Right lobe of liver (tissue), 6 donors: ENCODE measurements around the gene ST8SIA2. TPM values are rescaled to one million over a fixed set of nuclear protein-coding genes. Genes with fewer than 3 reads are reported as not detected.

Experiments
- ATAC-seq, 4 donors: fragments of 200-7000 bp; cut with Tn5 transposase; one replicate each; pipeline ENCODE4 v1.9.1; 2020; ENCODE audit warnings: mild to moderate bottlenecking in 4 of 4, moderate library complexity in 4 of 4
- DNase-seq, 3 donors: peaks; one replicate each; pipeline ENCODE4 v3.0.0-alpha.2; 2020
- H3K27ac ChIP-seq, 3 donors: fragments of 200-600 bp; one replicate each; pipeline ENCODE4 v1.8.0; 2022
- H3K27me3 ChIP-seq, 2 donors: fragments of 200-600 bp; one replicate each; pipeline ENCODE4 v1.8.0; 2022
- H3K36me3 ChIP-seq, 4 donors: fragments of 200-600 bp; sonication (generic) in 1 of 4; one replicate each; pipeline versions ENCODE4 v1.5.1 to v1.8.0; 2017 to 2022; ENCODE audit warnings: control low read depth in 1 of 4
- H3K4me1 ChIP-seq, 4 donors: fragments of 200-600 bp; sonication (generic) in 1 of 4; one replicate each; pipeline versions ENCODE4 v1.5.1 to v1.8.0; 2017 to 2022; ENCODE audit warnings: control low read depth in 1 of 4
- H3K4me3 ChIP-seq, 3 donors: fragments of 200-600 bp; one replicate each; pipeline ENCODE4 v1.8.0; 2022
- H3K9me3 ChIP-seq, 4 donors: fragments of 200-600 bp; sonication (generic) in 1 of 4; one replicate each; pipeline versions ENCODE4 v1.5.1 to v1.8.0; 2017 to 2022; ENCODE audit warnings: control low read depth in 1 of 4
- POLR2A ChIP-seq: fragments of 450-650 bp; IDR thresholded peaks from one replicate; pipeline ENCODE4 v1.6.1; 2017; ENCODE audit warnings: antibody characterized with exemption, mild to moderate bottlenecking
- WGBS: methylation state at CpG from one replicate; pipeline ENCODE4 v1.1.6; 2018; ENCODE audit warnings: low coverage, low lambda C conversion rate; ENCODE audit not compliant: insufficient coverage; ENCODE audit errors: missing lambda C conversion rate; 5-methylcytosine and 5-hydroxymethylcytosine counted together
- intact Hi-C, 2 donors: fragments of 100-400 bp; cut with DNase I; formaldehyde crosslinking; loops; one replicate each; pipeline versions ENCODE4 v1.11.2 to v1.14.1; 2022
- total RNA-seq, 6 experiments: library from RNA; depleted of rRNA in 2 of 6; stranded (reverse); fragments of >200 nt in 2 of 6; fragmentation: NEBNext Ultra II Directional in 3 of 6; extraction: Animal tissue kit (Norgen Biotek cat#: 25700) in 3 of 6; gene quantifications; one replicate each; pipeline versions ENCODE4 v1.1.0 to v1.2.4, GENCODE V29; 2016 to 2023
- TF ChIP-seq, protein P1 (sequence below), 4 donors: fragments of 200-600 bp in 3 of 4; fragments of 450-650 bp in 1 of 4; IDR thresholded peaks; one replicate each; pipeline versions ENCODE4 v1.5.1 to v1.8.0; 2016 to 2022; ENCODE audit warnings: antibody characterized with exemption in 4 of 4, mild to moderate bottlenecking in 2 of 4
- donor health status: DM: no; HTN: yes; CAD: no.
- donor health status: DM: no; HTN: no; CAD: no.
- donor health status: DM: no; HTN: no; CAD: no.
- donor health status: DM: no; HTN: yes; CAD: no.
- donor health status: DM: no; HTN: yes; CAD: no.

The ST8SIA2 gene
- total RNA-seq, 6 experiments from 2014 or later, result not detected

DNA sequence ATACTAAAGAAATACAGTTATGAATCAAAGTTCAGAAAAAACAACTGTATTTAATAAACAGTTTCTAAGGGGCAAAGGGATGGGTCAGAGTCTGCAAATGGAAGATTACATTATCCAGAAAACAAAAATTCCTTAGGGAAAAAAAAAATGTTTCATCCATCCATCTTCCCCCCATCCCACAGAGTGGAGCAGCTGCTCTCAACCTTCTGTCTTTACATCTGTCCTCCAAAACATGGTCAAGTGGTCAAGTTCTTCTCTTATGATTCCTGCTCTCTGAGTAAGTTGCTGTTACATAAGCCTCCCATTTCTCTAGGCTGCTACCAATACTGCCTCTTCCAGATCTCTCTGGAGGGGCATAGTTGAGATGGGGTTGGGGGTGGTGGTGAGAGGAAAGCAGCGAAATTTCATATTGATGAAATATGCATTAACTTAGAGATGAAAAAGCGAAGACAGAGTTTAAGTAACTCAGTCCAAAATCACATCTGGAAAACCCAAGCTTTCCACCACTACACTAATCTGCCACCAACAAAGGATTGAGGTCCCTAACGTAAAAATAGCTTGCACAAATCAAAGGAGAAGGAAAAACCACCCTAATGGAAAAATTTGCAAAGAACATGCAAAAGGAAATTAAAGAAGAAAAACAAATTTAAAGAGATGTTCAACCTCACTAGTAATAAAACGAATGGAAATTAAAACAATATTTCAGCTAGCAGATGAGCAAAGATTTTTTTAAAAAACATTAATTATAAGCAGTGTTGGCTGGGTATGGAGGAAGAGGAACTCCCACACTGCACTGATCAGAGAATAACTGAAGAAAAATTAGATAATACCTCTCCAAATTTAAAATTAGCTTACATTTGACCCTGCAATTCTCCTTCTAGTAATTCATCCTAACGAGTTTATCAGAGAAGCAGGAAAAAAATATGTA lies 109.5 kb downstream of the ST8SIA2 start:
- intact Hi-C loops, result no loop called here
- Histone ChIP-seq H3K27ac (no peak overlapping the region), H3K27me3 (no peaks in the 10 kb centered on the region), H3K4me1 (no peaks in the 10 kb centered on the region), H3K4me3 (no peak overlapping the region), H3K9me3 (no peaks in the 10 kb centered on the region), H3K36me3 (no peaks in the 10 kb centered on the region)
- 34% methylated on average over 5 of the region's 5 CpGs for WGBS
- TF ChIP-seq, protein P1, sequence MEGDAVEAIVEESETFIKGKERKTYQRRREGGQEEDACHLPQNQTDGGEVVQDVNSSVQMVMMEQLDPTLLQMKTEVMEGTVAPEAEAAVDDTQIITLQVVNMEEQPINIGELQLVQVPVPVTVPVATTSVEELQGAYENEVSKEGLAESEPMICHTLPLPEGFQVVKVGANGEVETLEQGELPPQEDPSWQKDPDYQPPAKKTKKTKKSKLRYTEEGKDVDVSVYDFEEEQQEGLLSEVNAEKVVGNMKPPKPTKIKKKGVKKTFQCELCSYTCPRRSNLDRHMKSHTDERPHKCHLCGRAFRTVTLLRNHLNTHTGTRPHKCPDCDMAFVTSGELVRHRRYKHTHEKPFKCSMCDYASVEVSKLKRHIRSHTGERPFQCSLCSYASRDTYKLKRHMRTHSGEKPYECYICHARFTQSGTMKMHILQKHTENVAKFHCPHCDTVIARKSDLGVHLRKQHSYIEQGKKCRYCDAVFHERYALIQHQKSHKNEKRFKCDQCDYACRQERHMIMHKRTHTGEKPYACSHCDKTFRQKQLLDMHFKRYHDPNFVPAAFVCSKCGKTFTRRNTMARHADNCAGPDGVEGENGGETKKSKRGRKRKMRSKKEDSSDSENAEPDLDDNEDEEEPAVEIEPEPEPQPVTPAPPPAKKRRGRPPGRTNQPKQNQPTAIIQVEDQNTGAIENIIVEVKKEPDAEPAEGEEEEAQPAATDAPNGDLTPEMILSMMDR (IDR thresholded peaks at IDR 0.05), result no peak
- no peak for TF ChIP-seq POLR2A
- DNase-seq, result no peak
- ATAC-seq, result no peak

DNA sequence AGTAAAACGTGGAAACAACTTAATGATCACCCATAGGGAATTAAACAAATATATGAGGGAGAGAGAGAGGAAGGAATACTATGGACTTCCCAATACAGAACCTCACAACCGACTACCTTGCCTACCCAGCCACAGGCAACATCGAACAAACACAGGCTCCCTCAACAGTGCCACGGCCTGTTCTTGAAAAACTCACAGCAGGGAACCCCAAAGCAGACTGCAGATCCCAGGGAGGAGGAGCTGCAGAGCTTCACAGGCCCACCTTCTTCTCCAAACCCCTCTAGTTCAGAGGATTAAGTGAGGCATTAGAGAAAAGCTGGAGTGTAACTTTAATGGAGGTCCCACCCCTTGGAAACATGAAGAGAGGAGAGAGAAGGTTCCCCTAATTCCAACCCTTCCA lies 110.2 kb downstream of the ST8SIA2 start:
- Histone ChIP-seq H3K27me3 (no peaks in the 10 kb centered on the region), H3K9me3 (no peaks in the 10 kb centered on the region), H3K4me3 (no peak overlapping the region), H3K27ac (no peak overlapping the region), H3K36me3 (no peaks in the 10 kb centered on the region), H3K4me1 (no peaks in the 10 kb centered on the region)
- TF ChIP-seq, protein P1 (IDR thresholded peaks at IDR 0.05), result no peak
- no peak for TF ChIP-seq POLR2A
- 19% methylated on average over 4 of the region's 4 CpGs for WGBS
- no peak for ATAC-seq
- intact Hi-C loops, result no loop called here
- no peak for DNase-seq

DNA sequence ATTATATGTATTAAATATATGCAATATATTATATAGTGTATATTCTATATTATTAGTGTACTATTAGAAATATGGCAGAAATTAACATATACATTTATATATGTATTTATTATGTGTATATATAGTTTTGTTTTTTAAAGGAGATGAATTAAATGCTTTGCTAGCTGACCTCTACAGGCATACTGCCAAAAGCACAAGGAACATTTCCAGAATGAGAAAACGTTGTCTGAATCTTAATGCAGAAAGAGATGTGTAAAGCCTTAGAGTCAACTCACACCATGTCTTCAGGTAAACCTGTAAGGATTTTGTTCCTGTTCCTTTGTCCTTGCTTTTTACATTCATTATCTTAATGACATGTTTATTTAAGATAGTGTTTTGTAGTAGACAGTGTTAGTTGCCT lies 111.9 kb downstream of the ST8SIA2 start:
- no peak overlapping the region for H3K4me3 ChIP-seq
- TF ChIP-seq POLR2A, result no peak
- TF ChIP-seq, protein P1 (IDR thresholded peaks at IDR 0.05), result no peak
- H3K27me3 ChIP-seq, result no peaks in the 10 kb centered on the region
- H3K27ac ChIP-seq, result no peak overlapping the region
- H3K36me3 ChIP-seq, result no peaks in the 10 kb centered on the region
- intact Hi-C loops, result no loop called here
- 16% methylated on average over 1 of the region's 1 CpG for WGBS
- no peak for DNase-seq
- no peaks in the 10 kb centered on the region for H3K9me3 ChIP-seq
- ATAC-seq, result no peak
- H3K4me1 ChIP-seq, result no peaks in the 10 kb centered on the region

DNA sequence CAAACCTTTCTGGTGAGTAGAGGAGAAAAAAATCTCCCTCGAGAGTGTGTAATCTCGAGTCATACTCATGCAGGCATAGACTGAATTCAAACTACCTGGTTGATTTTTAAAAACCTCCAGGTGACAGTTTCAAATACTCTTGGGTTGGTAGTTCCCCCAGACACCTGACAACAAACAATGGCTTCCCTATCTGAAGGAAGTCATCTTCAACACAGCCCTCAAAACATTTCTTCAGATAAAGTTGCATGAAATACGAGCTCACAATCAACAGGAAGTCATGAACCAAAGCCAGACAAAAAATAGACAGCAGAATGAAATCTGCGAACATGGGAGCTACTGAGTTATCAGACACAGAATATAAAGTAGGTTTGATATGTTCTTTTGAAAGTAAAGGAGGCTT lies 112.8 kb downstream of the ST8SIA2 start:
- ATAC-seq (no peak), DNase-seq (no peak)
- Histone ChIP-seq H3K9me3 (no peaks in the 10 kb centered on the region), H3K36me3 (no peaks in the 10 kb centered on the region), H3K4me1 (no peaks in the 10 kb centered on the region), H3K4me3 (no peak overlapping the region), H3K27me3 (no peaks in the 10 kb centered on the region), H3K27ac (no peak overlapping the region)
- 47% methylated on average over 4 of the region's 4 CpGs for WGBS
- no peak for TF ChIP-seq POLR2A
- TF ChIP-seq, protein P1 (IDR thresholded peaks at IDR 0.05), result no peak
- intact Hi-C loops, result no loop called here
